Brain microvascular endothelial cell (primary cell): Measurements from ENCODE around the gene PC.
A peak's percentile ranks its signal among the peaks of the same experiment; 100 is the strongest.

ENCODE experiments used
- DNase-seq: peaks from one replicate; pipeline ENCODE4 v3.0.0-alpha.2; 2020
- H3K27ac ChIP-seq: fragments of 250-450 bp; sonication (Bioruptor Pico); 2 replicates; pipeline ENCODE4 v1.5.1; 2020; ENCODE audit warnings: mild to moderate bottlenecking, moderate library complexity
- H3K27me3 ChIP-seq: fragments of 250-450 bp; sonication (Bioruptor Pico); replicated peaks from 2 replicates; pipeline ENCODE4 v1.5.1; 2020; ENCODE audit warnings: mild to moderate bottlenecking
- H3K36me3 ChIP-seq: fragments of 250-450 bp; sonication (Bioruptor Pico); replicated peaks from 2 replicates; pipeline ENCODE4 v1.5.1; 2020; ENCODE audit warnings: mild to moderate bottlenecking
- H3K4me3 ChIP-seq: 2 replicates; pipeline ENCODE4 v1.5.1; 2011; ENCODE audit warnings: low read depth, mild to moderate bottlenecking, control low read depth, low read length, moderate library complexity
- in situ Hi-C: cut with HindIII; loops from 2 replicates; pipeline ENCODE4 v1.10.0; 2017; ENCODE audit warnings: low sequenced_read_pairs, low pct_ligation_motif_present
- TF ChIP-seq, protein P1 (sequence below): IDR thresholded peaks from 2 replicates; pipeline ENCODE4 v1.5.1; 2011; ENCODE audit warnings: low read depth, mild to moderate bottlenecking, moderate library complexity, low read length, control low read depth, inconsistent platforms; ENCODE audit errors: missing control alignments

The PC gene

DNA sequence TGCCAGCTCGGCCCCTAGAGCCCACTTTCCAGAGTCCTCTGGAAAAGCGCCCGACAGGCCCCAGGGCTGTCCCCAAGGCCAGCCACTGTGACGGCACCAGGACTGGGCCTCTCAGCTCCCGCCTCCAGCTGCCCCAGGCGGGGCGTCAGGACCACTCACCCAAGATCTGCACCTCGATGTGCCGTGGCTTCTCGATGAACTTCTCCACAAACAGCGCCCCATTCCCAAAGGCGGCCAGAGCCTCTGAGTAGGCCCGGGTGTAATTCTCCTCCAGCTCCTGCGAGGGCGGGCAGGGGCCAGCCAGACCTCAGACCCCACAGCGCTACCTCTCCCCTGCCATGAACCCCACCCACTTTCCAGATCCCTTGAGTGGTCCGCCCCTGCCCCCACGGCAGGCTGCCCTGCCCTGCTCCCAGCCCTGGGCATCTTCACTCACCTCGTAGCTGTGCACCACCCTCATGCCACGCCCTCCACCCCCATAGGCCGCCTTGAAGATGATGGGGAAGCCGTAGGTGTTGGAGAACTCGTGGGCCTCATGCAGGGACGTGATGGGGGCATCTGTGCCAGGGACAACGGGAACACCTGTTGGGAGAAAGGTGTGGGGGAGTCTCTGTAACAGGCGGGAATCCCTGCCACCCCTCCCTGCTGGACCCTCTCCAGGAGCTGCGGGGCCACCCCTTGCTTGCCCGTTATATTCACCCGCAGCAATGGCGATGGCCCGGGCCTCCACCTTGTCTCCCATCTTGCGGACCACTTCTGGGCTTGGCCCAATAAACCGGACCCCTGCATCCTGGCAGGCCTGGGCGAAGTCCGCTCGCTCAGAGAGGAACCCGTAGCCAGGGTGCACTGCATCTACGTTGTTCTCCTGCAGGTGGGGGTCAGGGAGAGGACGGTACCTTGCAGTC, 87.3 kb downstream of the PC start:
- in situ Hi-C loops, result no loop called here
- TF ChIP-seq, protein P1, sequence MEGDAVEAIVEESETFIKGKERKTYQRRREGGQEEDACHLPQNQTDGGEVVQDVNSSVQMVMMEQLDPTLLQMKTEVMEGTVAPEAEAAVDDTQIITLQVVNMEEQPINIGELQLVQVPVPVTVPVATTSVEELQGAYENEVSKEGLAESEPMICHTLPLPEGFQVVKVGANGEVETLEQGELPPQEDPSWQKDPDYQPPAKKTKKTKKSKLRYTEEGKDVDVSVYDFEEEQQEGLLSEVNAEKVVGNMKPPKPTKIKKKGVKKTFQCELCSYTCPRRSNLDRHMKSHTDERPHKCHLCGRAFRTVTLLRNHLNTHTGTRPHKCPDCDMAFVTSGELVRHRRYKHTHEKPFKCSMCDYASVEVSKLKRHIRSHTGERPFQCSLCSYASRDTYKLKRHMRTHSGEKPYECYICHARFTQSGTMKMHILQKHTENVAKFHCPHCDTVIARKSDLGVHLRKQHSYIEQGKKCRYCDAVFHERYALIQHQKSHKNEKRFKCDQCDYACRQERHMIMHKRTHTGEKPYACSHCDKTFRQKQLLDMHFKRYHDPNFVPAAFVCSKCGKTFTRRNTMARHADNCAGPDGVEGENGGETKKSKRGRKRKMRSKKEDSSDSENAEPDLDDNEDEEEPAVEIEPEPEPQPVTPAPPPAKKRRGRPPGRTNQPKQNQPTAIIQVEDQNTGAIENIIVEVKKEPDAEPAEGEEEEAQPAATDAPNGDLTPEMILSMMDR, result no peak
- Histone ChIP-seq H3K4me3 (no peak overlapping the region), H3K27me3 (no peaks in the 10 kb centered on the region), H3K36me3 (peaks cover 13% of the 10 kb centered on the region), H3K27ac (no peak overlapping the region)
- DNase-seq, result no peak

DNA sequence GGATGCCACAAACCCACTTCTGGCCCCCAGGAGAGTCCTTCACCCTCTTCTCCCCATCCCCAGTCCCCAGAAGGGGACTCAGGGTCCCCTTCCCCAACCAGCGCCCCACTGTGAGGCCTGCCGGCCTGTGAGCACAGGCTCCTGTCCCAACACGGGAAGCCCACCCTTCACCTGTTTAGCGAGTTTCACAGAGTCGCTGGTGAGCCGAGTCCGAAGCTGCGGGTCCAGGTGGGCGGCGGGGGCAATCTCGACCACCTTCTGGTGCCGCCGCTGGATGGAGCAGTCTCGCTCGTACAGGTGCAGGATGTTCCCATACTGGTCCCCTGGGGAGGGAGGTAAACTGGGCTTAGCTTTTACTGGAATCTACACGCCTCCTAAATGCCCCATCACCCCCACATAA, 88.1 kb downstream of the PC start:
- H3K4me3 ChIP-seq, result no peak overlapping the region
- no peaks in the 10 kb centered on the region for H3K27me3 ChIP-seq
- H3K27ac ChIP-seq, result no peak overlapping the region
- in situ Hi-C loops, result no loop called here
- TF ChIP-seq, protein P1, result no peak
- peaks cover 13% of the 10 kb centered on the region for H3K36me3 ChIP-seq
- DNase-seq, result no peak

DNA sequence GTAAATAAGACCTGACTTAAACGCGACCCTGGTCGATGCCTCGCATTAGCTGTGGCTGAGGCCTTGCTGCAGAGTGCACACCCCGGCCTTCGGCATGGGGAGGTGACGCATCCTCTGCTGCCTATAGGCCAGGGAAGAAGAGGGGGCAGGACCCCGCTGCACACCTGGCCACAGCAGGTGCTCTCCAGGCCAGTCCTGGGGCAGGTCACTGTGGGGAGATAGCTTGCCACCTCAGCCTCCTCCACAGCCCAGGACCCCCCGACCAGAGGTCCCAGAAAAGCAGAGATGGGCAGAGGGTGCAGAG, 88.7 kb downstream of the PC start:
- Histone ChIP-seq H3K27me3 (no peaks in the 10 kb centered on the region), H3K36me3 (peaks cover 13% of the 10 kb centered on the region), H3K4me3 (no peak overlapping the region), H3K27ac (no peak overlapping the region)
- TF ChIP-seq, protein P1, result no peak
- in situ Hi-C loops, result no loop called here
- no peak for DNase-seq

DNA sequence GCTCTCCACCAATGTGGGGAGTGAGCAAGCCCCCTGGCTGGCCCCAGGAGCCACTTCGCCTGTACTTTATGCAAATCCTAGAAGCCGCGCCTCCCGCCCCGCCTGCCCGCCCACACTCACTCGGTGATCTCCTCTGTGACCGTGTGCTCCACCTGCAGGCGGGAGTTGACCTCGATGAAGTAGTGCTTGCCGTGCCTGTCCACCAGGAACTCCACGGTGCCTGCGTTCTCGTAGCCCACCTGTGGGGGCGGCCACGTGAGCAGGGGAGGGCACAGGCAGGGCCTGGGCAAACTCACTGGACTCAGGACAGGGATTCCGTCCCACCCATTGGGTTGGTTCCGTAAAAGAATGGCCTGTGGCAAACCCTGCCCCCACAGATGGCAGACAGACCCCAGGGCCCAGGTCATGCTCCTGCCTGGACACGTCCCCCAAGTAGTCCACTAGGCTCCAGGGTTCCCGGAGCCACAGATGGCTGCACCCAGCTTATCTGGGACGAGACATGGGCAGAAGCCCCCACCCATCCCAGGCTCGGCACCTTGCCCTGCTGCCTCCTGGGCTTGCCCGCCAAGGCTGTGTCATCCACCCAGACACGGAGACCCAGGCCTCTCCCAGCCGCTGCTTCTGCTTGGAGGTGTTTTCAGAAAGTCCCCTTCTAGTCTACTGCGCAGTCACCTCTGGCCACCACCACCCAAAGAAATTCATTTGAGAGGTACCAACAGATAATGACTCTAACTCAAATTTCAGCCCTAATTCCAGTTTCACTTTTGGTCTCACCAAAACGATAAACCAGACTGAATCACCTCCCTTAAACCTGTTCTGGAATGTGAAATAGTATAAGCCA, 89.2 kb downstream of the PC start:
- Histone ChIP-seq H3K36me3 (peaks cover 13% of the 10 kb centered on the region), H3K27me3 (no peaks in the 10 kb centered on the region), H3K4me3 (no peak overlapping the region), H3K27ac (no peak overlapping the region)
- TF ChIP-seq, protein P1, result peak; percentile 43
- DNase-seq, result no peak
- in situ Hi-C loops, result no loop called here

DNA sequence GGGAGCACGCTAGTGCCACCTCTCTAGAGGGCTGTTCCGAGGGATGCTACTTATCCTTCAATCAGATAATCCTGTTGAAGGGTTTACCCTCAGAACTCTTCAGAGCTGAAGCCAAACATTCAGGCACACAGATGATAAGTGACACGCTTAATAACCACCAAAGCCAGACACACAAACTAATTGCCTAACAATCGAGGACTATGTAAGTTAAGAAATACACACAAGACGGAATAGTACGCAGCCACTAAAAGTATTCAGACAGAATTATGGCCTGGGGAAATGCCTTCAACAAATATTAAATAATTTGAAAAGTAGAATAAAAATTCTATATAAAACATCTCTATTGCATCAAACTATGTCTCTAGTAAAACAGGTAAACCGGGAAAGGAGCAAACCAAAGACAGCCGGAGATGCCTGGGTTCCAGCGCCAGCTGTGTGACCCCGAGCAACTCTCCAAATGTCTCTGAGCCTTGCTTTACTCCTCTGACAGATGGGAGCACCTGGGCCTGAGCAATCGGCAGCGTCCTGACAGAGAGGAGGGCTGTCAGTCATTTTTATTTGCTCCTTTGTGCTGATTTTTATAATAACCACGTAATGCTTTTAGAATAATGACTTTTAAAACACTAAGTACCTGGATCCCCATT, 90.0 kb downstream of the PC start:
- TF ChIP-seq, protein P1, result no peak
- Histone ChIP-seq H3K36me3 (peaks cover 16% of the 10 kb centered on the region), H3K27me3 (no peaks in the 10 kb centered on the region), H3K27ac (no peak overlapping the region), H3K4me3 (no peak overlapping the region)
- DNase-seq, result no peak
- in situ Hi-C loops, result no loop called here
